Stimulated activated CD8-positive, alpha-beta memory T cell treated with anti-CD3 and anti-CD28 coated beads, Interleukin-15, amount 100 ng/mL, for 24 hours (primary cell): ENCODE measurements around the gene RPIA.
"Not testable (repeated sequence)": the region's sequence is repeated elsewhere in the genome, so short reads cannot be mapped to it uniquely, and the experiment has no call there.

Source experiments
- DNase-seq: peaks from one replicate; pipeline ENCODE4 v3.0.0-alpha.2; 2020; ENCODE audit warnings: low read depth

RPIA gene

GRCh38 chr2:88789213-88789612, 97.7 kb downstream of the RPIA start:
- DNase-seq: not testable (repeated sequence)

- DNase-seq: not testable (repeated sequence)
Measured at GRCh38 chr2:88795932-88796331, 104.5 kb downstream of the RPIA start.

GRCh38 chr2:88796523-88796922, 105.0 kb downstream of the RPIA start:
- DNase-seq: not testable (repeated sequence)

DNA sequence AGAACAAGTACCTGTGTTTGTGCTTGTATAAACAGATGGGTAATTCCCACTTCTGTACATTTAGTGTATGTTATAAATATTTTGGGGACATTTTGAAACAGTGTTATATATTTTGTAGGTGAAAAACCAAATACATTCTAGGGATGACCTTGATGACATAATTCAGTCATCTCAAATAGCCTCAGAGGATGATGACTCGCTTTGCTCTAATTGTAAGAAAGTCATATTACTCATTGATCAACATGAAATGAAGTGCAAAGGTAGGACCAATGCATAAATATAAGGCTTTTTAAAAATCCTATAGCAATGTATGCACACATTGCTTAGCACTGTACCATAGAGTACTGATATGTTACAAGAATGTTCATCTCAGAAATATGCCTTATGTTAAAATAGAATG, 105.7 kb downstream of the RPIA start:
- not testable (repeated sequence) for DNase-seq
